Transverse colon (tissue), 4 donors: Measurements from ENCODE around the gene TMEM273.

Source experiments
- EP300 ChIP-seq: sonication (generic); formaldehyde crosslinking; IDR thresholded peaks from one replicate; pipeline ENCODE4 v1.6.1; 2017; ENCODE audit warnings: antibody characterized with exemption, low read depth
- POLR2A ChIP-seq: fragments of 450-650 bp; IDR thresholded peaks from one replicate; pipeline ENCODE4 v1.6.1; 2016; ENCODE audit warnings: antibody characterized with exemption, mild to moderate bottlenecking, moderate library complexity
- POLR2AphosphoS5 ChIP-seq, 3 donors: sonication (generic); formaldehyde crosslinking; IDR thresholded peaks; one replicate each; pipeline ENCODE4 v1.6.1; 2016; ENCODE audit warnings: antibody characterized with exemption in 3 of 3
- TF ChIP-seq, protein P1 (sequence below), 5 experiments: fragments of 200-600 bp in 3 of 5; fragments of 450-650 bp in 2 of 5; sonication (generic) in 3 of 5; IDR thresholded peaks; 1 replicate in 2 of 5; 2 replicates in 3 of 5; pipeline ENCODE4 v1.5.1; 2016 to 2017; ENCODE audit warnings: antibody characterized with exemption in 5 of 5, inconsistent platforms in 3 of 5, mild to moderate bottlenecking in 2 of 5, moderate library complexity in 1 of 5

- TF ChIP-seq POLR2AphosphoS5 (IDR thresholded peaks at IDR 0.05) (no peak), POLR2A (no peak), EP300 (no peak)
- TF ChIP-seq, protein P1, sequence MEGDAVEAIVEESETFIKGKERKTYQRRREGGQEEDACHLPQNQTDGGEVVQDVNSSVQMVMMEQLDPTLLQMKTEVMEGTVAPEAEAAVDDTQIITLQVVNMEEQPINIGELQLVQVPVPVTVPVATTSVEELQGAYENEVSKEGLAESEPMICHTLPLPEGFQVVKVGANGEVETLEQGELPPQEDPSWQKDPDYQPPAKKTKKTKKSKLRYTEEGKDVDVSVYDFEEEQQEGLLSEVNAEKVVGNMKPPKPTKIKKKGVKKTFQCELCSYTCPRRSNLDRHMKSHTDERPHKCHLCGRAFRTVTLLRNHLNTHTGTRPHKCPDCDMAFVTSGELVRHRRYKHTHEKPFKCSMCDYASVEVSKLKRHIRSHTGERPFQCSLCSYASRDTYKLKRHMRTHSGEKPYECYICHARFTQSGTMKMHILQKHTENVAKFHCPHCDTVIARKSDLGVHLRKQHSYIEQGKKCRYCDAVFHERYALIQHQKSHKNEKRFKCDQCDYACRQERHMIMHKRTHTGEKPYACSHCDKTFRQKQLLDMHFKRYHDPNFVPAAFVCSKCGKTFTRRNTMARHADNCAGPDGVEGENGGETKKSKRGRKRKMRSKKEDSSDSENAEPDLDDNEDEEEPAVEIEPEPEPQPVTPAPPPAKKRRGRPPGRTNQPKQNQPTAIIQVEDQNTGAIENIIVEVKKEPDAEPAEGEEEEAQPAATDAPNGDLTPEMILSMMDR (IDR thresholded peaks at IDR 0.05), result no peak
Observed at GRCh38 chr10:49154641-49155040, 33.5 kb downstream of the TMEM273 start.
